ENCODE results near the gene PSME4. TPM values are rescaled to one million over a fixed set of nuclear protein-coding genes. Genes with fewer than 3 reads are reported as not detected.

The PSME4 gene
- total RNA-seq, 1 experiment from 2014 or later: 65.2 TPM

GRCh38 chr2:54000122-54000521 lies 29.3 kb upstream of the PSME4 start:
- Mint-ChIP-seq H3K4me1 (ENCODE audit: insufficient read depth, unreplicated experiment) (no peaks in the 10 kb centered on the region), H3K9me3 (ENCODE audit: unreplicated experiment) (no peaks in the 10 kb centered on the region), H3K36me3 (ENCODE audit: insufficient read depth, unreplicated experiment) (no peaks in the 10 kb centered on the region), H3K27ac (ENCODE audit: low read depth, unreplicated experiment) (no peak overlapping the region), H3K4me3 (ENCODE audit: unreplicated experiment) (no peak overlapping the region), H3K27me3 (ENCODE audit: insufficient read depth, unreplicated experiment) (no peaks in the 10 kb centered on the region)
- ChIA-PET CTCF (interaction anchor here (0.6 to 0.8 kb wide), 2 partner anchors 10 to 74 kb away, joined by 3 read pairs; no protein-coding TSS in a partner anchor), POLR2A (interaction anchor here (0.7 to 1.6 kb wide), 3 partner anchors 8 to 116 kb away, joined by 3 to 4 read pairs (median 4); no protein-coding TSS in a partner anchor)
- TF ChIP-seq CTCF (IDR thresholded peaks at IDR 0.05; ENCODE audit: unreplicated experiment): no peak
- no TSS peak for BruUV-seq (replicated peaks)
- DNase-seq (ENCODE audit: unreplicated experiment): no peak
- intact Hi-C loops (cut with micrococcal nuclease): no loop called here

- DNase-seq (ENCODE audit: unreplicated experiment): no peak
- H3K9me3 Mint-ChIP-seq (ENCODE audit: unreplicated experiment): no peaks in the 10 kb centered on the region
- POLR2A ChIA-PET: no interaction called here
- no peaks in the 10 kb centered on the region for H3K4me1 Mint-ChIP-seq (ENCODE audit: insufficient read depth, unreplicated experiment)
- no peak overlapping the region for H3K27ac Mint-ChIP-seq (ENCODE audit: low read depth, unreplicated experiment)
- intact Hi-C loops (cut with micrococcal nuclease): no loop called here
- BruUV-seq (replicated peaks): no TSS peak
- CTCF ChIA-PET: no interaction called here
- H3K27me3 Mint-ChIP-seq (ENCODE audit: insufficient read depth, unreplicated experiment): no peaks in the 10 kb centered on the region
- no peak for TF ChIP-seq CTCF (IDR thresholded peaks at IDR 0.05; ENCODE audit: unreplicated experiment)
- H3K4me3 Mint-ChIP-seq (ENCODE audit: unreplicated experiment): no peak overlapping the region
- H3K36me3 Mint-ChIP-seq (ENCODE audit: insufficient read depth, unreplicated experiment): no peaks in the 10 kb centered on the region
Observed at GRCh38 chr2:53998834-53999233, 28.0 kb upstream of the PSME4 start.

- CTCF ChIA-PET: interaction anchor here (0.6 kb wide), 2 partner anchors 15 to 87 kb away, joined by 3 read pairs; no protein-coding TSS in a partner anchor
- Mint-ChIP-seq H3K27ac (ENCODE audit: low read depth, unreplicated experiment) (no peak overlapping the region), H3K4me3 (ENCODE audit: unreplicated experiment) (no peak overlapping the region), H3K27me3 (ENCODE audit: insufficient read depth, unreplicated experiment) (no peaks in the 10 kb centered on the region), H3K9me3 (ENCODE audit: unreplicated experiment) (peaks cover 5% of the 10 kb centered on the region), H3K4me1 (ENCODE audit: insufficient read depth, unreplicated experiment) (no peaks in the 10 kb centered on the region), H3K36me3 (ENCODE audit: insufficient read depth, unreplicated experiment) (no peaks in the 10 kb centered on the region)
- intact Hi-C loops (cut with micrococcal nuclease): no loop called here
- DNase-seq (ENCODE audit: unreplicated experiment): no peak
- BruUV-seq (replicated peaks): no TSS peak
- POLR2A ChIA-PET: interaction anchor here (0.6 to 1.1 kb wide), 2 partner anchors 24 to 77 kb away, joined by 3 to 4 read pairs; partner anchors contain the start of gene PSME4
- TF ChIP-seq CTCF (IDR thresholded peaks at IDR 0.05; ENCODE audit: unreplicated experiment): no peak
Observed at GRCh38 chr2:53994818-53995808, 24.3 kb upstream of the PSME4 start.

GRCh38 chr2:53991948-53992347 lies 21.2 kb upstream of the PSME4 start:
- BruUV-seq (replicated peaks): no TSS peak
- peaks cover 10% of the 10 kb centered on the region for H3K4me1 Mint-ChIP-seq (ENCODE audit: insufficient read depth, unreplicated experiment)
- H3K27me3 Mint-ChIP-seq (ENCODE audit: insufficient read depth, unreplicated experiment): no peaks in the 10 kb centered on the region
- H3K4me3 Mint-ChIP-seq (ENCODE audit: unreplicated experiment): no peak overlapping the region
- H3K27ac Mint-ChIP-seq (ENCODE audit: low read depth, unreplicated experiment): no peak overlapping the region
- intact Hi-C loops (cut with micrococcal nuclease): no loop called here
- POLR2A ChIA-PET: no interaction called here
- DNase-seq (ENCODE audit: unreplicated experiment): no peak
- CTCF ChIA-PET: interaction anchor here (0.6 kb wide), 1 partner anchor 14 kb away, joined by 3 read pairs; no protein-coding TSS in a partner anchor
- H3K9me3 Mint-ChIP-seq (ENCODE audit: unreplicated experiment): peaks cover 5% of the 10 kb centered on the region
- no peak for TF ChIP-seq CTCF (IDR thresholded peaks at IDR 0.05; ENCODE audit: unreplicated experiment)
- no peaks in the 10 kb centered on the region for H3K36me3 Mint-ChIP-seq (ENCODE audit: insufficient read depth, unreplicated experiment)
